AG09309 (cell line): Measurements from ENCODE around the gene ODC1.
"Not testable (repeated sequence)": the region's sequence is repeated elsewhere in the genome, so short reads cannot be mapped to it uniquely, and the experiment has no call there.

ENCODE experiments used
- DNase-seq: peaks from one replicate; pipeline ENCODE4 v3.0.0-alpha.2; 2010; ENCODE audit warnings: low read depth
- H3K4me3 ChIP-seq: 2 replicates; pipeline ENCODE4 v1.5.1; 2011; ENCODE audit warnings: mild to moderate bottlenecking, low read depth, low read length, moderate library complexity; ENCODE audit not compliant: control insufficient read depth
- TF ChIP-seq, protein P1 (sequence below): IDR thresholded peaks from 2 replicates; pipeline ENCODE4 v1.5.1; 2011; ENCODE audit warnings: mild to moderate bottlenecking, low read depth, low read length, inconsistent platforms; ENCODE audit not compliant: insufficient read depth, control insufficient read depth; ENCODE audit errors: missing control alignments

The ODC1 gene

DNA sequence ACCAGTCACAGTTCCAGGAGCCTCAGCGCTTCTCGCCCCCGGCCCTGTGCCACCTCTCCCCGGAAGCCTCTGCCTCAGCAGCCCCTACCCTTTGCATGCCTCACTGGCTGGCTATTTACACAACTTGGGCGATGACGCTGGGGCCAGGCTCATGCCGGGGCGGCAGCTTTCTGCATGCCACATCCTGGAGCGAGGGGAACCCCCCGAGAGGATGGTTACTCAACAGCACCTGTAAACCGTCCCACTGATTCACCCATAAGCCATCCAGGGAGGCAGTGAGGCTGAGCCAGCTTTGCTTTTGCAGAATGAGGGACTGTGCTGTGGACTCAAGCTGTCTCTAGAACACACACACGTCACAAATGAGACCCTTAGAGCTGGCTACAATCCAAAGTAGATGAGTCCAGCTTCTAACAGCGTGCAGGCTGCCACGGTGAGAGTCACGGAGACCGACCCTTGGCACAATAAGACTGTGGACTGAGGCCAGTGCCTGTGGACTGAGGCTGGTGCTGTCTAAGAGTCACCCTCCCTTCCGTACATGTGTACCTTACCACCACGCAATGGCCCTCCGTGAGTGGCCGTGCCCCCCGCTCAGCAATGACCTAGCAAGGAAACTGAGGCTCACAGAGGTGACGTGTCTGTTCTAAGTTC, 45.6 kb upstream of the ODC1 start:
- H3K4me3 ChIP-seq = no peak overlapping the region
- TF ChIP-seq, protein P1, sequence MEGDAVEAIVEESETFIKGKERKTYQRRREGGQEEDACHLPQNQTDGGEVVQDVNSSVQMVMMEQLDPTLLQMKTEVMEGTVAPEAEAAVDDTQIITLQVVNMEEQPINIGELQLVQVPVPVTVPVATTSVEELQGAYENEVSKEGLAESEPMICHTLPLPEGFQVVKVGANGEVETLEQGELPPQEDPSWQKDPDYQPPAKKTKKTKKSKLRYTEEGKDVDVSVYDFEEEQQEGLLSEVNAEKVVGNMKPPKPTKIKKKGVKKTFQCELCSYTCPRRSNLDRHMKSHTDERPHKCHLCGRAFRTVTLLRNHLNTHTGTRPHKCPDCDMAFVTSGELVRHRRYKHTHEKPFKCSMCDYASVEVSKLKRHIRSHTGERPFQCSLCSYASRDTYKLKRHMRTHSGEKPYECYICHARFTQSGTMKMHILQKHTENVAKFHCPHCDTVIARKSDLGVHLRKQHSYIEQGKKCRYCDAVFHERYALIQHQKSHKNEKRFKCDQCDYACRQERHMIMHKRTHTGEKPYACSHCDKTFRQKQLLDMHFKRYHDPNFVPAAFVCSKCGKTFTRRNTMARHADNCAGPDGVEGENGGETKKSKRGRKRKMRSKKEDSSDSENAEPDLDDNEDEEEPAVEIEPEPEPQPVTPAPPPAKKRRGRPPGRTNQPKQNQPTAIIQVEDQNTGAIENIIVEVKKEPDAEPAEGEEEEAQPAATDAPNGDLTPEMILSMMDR = no peak
- DNase-seq = peak; percentile 55

- TF ChIP-seq, protein P1 = no peak
- H3K4me3 ChIP-seq = no peak overlapping the region
- DNase-seq = no peak
Observed at GRCh38 chr2:10493075-10493633, 45.0 kb upstream of the ODC1 start.

DNA sequence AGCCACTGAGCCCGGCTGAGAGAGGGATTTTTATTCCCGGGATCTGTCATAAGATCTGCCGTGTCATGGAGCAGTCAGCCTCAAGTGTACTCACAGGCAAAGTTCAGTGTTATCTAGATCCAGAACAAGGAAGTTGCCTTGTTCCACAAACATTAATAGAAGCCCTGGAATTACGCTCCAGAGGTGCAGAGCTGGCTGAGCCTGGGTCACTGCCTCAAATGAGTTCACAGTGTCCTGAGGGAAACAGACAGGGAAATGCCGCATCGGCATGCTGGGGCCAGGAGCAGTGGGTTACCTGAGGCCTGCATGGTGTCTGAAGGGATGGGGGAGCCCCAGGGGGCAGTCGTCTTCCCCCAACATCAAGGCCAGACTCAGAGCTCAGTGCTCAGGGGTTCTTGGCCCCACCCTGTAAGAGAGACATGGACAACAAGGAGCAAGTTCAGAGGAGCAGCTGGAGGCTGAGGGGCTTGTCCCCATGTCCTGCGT, 42.7 kb upstream of the ODC1 start:
- TF ChIP-seq, protein P1 = no peak
- no peak overlapping the region for H3K4me3 ChIP-seq
- no peak for DNase-seq

GRCh38 chr2:10489842-10490555, 41.9 kb upstream of the ODC1 start:
- no peak overlapping the region for H3K4me3 ChIP-seq
- TF ChIP-seq, protein P1 = no peak
- DNase-seq = no peak

GRCh38 chr2:10488142-10488541, 40.0 kb upstream of the ODC1 start:
- H3K4me3 ChIP-seq, DNase-seq: not testable (repeated sequence)

DNA sequence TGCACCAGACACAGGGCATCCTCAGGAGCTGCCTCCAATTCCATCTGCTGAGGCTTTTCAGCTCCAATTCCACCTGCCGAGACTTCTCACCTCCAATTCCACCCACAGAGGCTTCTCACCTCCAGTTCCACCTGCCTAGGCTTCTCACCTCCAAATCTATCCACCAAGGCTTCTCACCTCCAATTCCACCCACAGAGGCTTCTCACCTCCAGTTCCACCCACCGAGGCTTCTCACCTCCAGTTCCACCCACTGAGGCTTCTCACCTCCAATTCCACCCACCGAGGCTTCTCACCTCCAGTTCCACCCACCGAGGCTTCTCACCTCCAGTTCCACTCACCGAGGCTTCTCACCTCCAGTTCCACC, 39.6 kb upstream of the ODC1 start:
- not testable (repeated sequence) for DNase-seq, H3K4me3 ChIP-seq

GRCh38 chr2:10487081-10487740, 39.1 kb upstream of the ODC1 start:
- DNase-seq = no peak
- H3K4me3 ChIP-seq = no peak overlapping the region
- TF ChIP-seq, protein P1 = no peak
